Smooth muscle cell (in vitro differentiated cells): ENCODE data around the gene FUT7. TPM values are rescaled to one million over a fixed set of nuclear protein-coding genes. Genes with fewer than 3 reads are reported as not detected.
A peak's percentile ranks its signal among the peaks of the same experiment; 100 is the strongest.

Experiments
- DNase-seq: peaks from one replicate; lab custom pipeline; 2025; ENCODE audit not compliant: unreplicated experiment; lab: John Stamatoyannopoulos, UW
- H2AFZ ChIP-seq: fragments of 200-600 bp; sonication (generic); 2 replicates; pipeline ENCODE4 v1.6.0; 2016; ENCODE audit warnings: antibody characterized with exemption, low read depth, mild to moderate bottlenecking
- H3F3A ChIP-seq: fragments of 200-600 bp; sonication (generic); 2 replicates; pipeline ENCODE4 v1.6.0; 2017; ENCODE audit warnings: antibody characterized with exemption, low read depth
- H3K27ac ChIP-seq: fragments of 200-600 bp; sonication (generic); 2 replicates; pipeline ENCODE4 v1.5.1; 2016; ENCODE audit warnings: low read depth, mild to moderate bottlenecking
- H3K27me3 ChIP-seq: fragments of 200-600 bp; sonication (generic); 2 replicates; pipeline ENCODE4 v1.6.1; 2016; ENCODE audit warnings: low read depth, mild to moderate bottlenecking
- H3K36me3 ChIP-seq: fragments of 200-600 bp; sonication (generic); 2 replicates; pipeline ENCODE4 v1.5.1; 2016; ENCODE audit warnings: low read depth
- H3K4me1 ChIP-seq: fragments of 200-600 bp; sonication (generic); 2 replicates; pipeline ENCODE4 v1.5.1; 2016; ENCODE audit warnings: low read depth
- H3K4me2 ChIP-seq: fragments of 200-600 bp; sonication (generic); 2 replicates; pipeline ENCODE4 v1.6.0; 2016; ENCODE audit warnings: mild to moderate bottlenecking
- H3K4me3 ChIP-seq: fragments of 200-600 bp; sonication (generic); 2 replicates; pipeline ENCODE4 v1.5.1; 2016; ENCODE audit warnings: mild to moderate bottlenecking
- H3K79me2 ChIP-seq: fragments of 200-600 bp; sonication (generic); 2 replicates; pipeline ENCODE4 v1.6.0; 2016; ENCODE audit warnings: low read depth, mild to moderate bottlenecking
- H3K9ac ChIP-seq: fragments of 200-600 bp; sonication (generic); 2 replicates; pipeline ENCODE4 v1.6.0; 2016; ENCODE audit warnings: low read depth
- H3K9me3 ChIP-seq: fragments of 200-600 bp; sonication (generic); replicated peaks from 2 replicates; pipeline ENCODE4 v1.5.1; 2016; ENCODE audit warnings: low read depth
- H4K20me1 ChIP-seq: fragments of 200-600 bp; sonication (generic); 2 replicates; pipeline ENCODE4 v1.6.0; 2016; ENCODE audit warnings: low read depth
- WGBS: methylation state at CpG from one replicate; pipeline ENCODE4 v1.1.7; 2016; ENCODE audit warnings: low lambda C conversion rate; 5-methylcytosine and 5-hydroxymethylcytosine counted together
- polyA plus RNA-seq: library from polyadenylated mRNA; unstranded; fragments of >200 nt; fragmentation: Nextera tagmentation; extraction: Ambion mirVana; gene quantifications from 2 replicates; pipeline ENCODE4 v1.2.1, GENCODE V29; 2016
- total RNA-seq: library from RNA; depleted of rRNA; stranded (reverse); fragments of >200 nt; gene quantifications from 2 replicates; pipeline ENCODE4 v1.2.3, GENCODE V29; 2014
- TF ChIP-seq, protein P1 (sequence below): fragments of 200-600 bp; sonication (generic); IDR thresholded peaks from 2 replicates; pipeline ENCODE4 v1.5.1; 2017; ENCODE audit warnings: borderline replicate concordance, mild to moderate bottlenecking, antibody characterized with exemption; ENCODE audit not compliant: insufficient read depth, poor library complexity, severe bottlenecking

The FUT7 gene
- total and polyA plus RNA-seq, 2 experiments from 2014 or later: not detected

DNA sequence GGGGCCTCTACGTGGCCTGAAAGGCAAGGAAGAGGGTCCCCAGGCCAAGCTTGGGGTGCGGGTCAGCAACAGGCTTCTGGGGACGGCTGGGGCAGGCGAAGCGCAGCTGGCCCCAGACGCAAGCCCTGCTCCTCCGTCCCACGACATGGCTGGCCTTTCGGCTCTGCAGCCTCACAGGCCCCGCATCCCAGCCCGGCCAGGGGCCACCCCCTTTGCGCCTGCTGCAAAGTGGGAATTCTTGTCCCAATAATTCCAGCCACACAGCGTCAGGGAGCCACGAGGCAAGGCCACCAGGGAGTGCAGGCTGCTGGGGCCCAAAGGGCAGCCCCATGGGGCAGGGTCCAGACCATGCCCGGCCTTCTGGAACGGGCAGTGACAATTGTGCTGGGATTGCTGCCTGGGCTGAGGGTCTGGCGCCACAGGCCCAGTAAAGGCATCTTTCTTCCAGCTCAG, 23.1 kb upstream of the FUT7 start:
- no peak overlapping the region for H3K4me2 ChIP-seq
- H4K20me1 ChIP-seq: no peaks in the 10 kb centered on the region
- no peak overlapping the region for H3K4me3 ChIP-seq
- no peaks in the 10 kb centered on the region for H3K79me2 ChIP-seq
- TF ChIP-seq, protein P1, sequence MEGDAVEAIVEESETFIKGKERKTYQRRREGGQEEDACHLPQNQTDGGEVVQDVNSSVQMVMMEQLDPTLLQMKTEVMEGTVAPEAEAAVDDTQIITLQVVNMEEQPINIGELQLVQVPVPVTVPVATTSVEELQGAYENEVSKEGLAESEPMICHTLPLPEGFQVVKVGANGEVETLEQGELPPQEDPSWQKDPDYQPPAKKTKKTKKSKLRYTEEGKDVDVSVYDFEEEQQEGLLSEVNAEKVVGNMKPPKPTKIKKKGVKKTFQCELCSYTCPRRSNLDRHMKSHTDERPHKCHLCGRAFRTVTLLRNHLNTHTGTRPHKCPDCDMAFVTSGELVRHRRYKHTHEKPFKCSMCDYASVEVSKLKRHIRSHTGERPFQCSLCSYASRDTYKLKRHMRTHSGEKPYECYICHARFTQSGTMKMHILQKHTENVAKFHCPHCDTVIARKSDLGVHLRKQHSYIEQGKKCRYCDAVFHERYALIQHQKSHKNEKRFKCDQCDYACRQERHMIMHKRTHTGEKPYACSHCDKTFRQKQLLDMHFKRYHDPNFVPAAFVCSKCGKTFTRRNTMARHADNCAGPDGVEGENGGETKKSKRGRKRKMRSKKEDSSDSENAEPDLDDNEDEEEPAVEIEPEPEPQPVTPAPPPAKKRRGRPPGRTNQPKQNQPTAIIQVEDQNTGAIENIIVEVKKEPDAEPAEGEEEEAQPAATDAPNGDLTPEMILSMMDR: no peak
- no peak overlapping the region for H2AFZ ChIP-seq
- 88% methylated on average over 10 of the region's 17 CpGs for WGBS
- no peaks in the 10 kb centered on the region for H3K36me3 ChIP-seq
- no peak overlapping the region for H3K27ac ChIP-seq
- H3K27me3 ChIP-seq: peaks cover 47% of the 10 kb centered on the region
- H3F3A ChIP-seq: no peaks in the 10 kb centered on the region
- H3K4me1 ChIP-seq: peaks cover 9% of the 10 kb centered on the region
- DNase-seq: no peak
- no peak overlapping the region for H3K9ac ChIP-seq
- no peaks in the 10 kb centered on the region for H3K9me3 ChIP-seq

DNA sequence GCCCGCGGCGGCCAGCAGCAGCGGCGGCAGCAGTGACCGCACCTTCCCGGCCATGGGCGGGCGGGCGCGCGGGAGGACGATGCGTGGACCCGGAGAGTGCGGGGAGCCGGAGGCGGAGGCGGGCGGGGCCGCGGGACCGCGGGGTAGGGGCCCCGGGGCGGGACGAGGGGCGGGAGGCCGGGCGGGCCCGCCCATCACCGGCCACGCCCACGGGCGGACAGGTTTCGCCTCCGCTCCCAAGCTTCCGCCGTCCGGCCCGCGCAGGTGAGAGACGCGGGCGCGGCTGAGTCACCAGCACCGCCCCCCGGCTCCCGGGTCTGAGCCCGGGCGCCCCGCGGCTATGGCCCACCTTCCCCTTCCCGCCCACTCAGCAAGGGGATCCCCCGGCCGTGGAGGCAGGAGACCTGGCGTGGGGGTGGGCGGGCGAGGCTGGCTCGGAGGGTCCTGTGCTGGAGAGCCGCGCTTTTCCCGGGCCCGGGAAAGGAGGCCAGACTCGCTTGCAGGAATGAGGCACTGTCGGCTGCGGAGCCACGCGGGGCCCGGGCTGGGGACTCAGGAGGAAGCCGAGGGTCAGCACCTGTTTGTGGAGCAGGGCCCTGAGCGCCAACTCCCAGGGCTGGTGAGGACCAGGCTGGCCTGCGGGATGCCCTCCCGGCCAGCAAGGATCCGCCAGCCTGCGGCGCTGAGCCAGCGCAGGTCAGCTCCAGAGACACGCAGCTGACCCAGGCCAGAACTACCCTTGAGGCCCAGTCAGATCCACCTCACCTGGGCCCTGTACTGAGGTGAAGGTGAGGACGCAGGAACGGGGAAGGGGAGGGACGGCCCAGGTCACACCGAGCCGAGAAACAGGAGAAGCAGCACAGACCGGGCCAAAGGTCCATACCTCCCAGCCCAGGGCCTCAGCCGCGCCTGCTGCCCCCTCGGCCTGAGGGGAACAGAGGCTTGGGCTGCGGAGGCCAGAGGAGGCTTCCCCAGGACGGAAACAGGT, 22.4 kb upstream of the FUT7 start, which contains the start of gene ENTPD2:
ENTPD2 (minus strand) TSS at position 118 of the 988 bp plus-strand sequence; CDS start at position 54, 64 bp downstream.
- 37% methylated on average over 35 of the region's 90 CpGs for WGBS
- Histone ChIP-seq H3K27ac (no peak within 1 kb of the TSS), H3F3A (no peaks in the 10 kb centered on the region), H3K4me1 (peaks cover 9% of the 10 kb centered on the region), H4K20me1 (no peaks in the 10 kb centered on the region), H2AFZ (no peak within 1 kb of the TSS), H3K4me2 (peak within 1 kb of the TSS; percentile 83), H3K4me3 (peak within 1 kb of the TSS; percentile 40), H3K9me3 (no peaks in the 10 kb centered on the region), H3K79me2 (no peaks in the 10 kb centered on the region), H3K9ac (no peak within 1 kb of the TSS), H3K27me3 (peaks cover 54% of the 10 kb centered on the region), H3K36me3 (no peaks in the 10 kb centered on the region)
- DNase-seq: no peak
- TF ChIP-seq, protein P1: no peak

DNA sequence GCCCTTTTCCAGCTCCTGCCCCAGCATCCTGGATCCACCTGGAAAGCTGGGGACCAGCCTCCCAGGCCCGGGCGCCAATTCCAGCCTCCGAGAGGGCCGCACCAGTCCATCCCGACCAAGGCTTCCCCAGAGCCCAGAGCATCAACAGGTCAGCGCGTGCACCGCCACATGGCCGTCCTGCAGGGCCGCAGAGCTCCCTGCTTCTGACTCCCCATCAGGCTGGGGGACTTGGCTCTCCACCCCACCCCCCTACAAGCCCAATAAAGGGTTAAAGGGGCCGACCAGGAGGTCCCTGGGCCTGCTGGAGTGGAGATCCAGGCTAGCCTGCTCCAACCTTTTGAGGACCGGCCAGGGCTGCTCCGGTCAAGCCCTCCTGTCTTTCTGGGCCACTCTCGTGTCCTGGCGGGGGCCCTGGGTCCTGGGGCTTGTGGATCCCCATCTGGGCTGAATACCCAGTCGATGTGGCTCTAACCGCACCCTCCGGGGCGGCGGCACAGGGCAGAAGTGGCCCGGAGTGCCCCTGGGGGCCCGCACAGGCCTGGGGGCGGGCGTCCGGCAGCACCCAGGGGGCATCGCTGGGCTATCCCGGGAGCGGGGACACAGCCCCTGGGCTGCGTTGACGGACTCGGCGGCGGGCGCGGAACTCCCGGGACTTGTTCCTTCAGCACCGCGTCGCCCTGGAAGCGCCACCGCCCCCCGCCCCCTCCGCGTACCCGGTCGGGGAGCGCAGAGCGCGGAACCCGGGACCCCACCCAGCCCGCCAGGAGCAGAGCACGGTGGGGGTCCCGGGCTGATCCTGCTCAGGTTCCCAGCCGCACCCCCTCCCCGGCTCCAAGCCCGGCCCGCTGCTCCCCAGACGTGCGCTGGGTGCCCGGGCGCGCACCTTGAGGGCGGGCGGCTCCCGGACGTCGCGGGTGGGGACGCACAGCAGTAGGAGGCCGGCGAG, 21.4 kb upstream of the FUT7 start:
- Histone ChIP-seq H4K20me1 (no peaks in the 10 kb centered on the region), H3K36me3 (no peaks in the 10 kb centered on the region), H3F3A (no peaks in the 10 kb centered on the region), H3K27ac (no peak overlapping the region), H2AFZ (no peak overlapping the region), H3K9ac (no peak overlapping the region), H3K4me1 (peaks cover 9% of the 10 kb centered on the region), H3K4me3 (peak overlapping the region; percentile 40), H3K4me2 (peak overlapping the region; percentile 83), H3K27me3 (peaks cover 62% of the 10 kb centered on the region), H3K9me3 (no peaks in the 10 kb centered on the region), H3K79me2 (no peaks in the 10 kb centered on the region)
- 27% methylated on average over 47 of the region's 71 CpGs for WGBS
- TF ChIP-seq, protein P1: no peak
- DNase-seq: no peak
